RWPE2 (cell line): ENCODE measurements around the gene CXADR.
"Not testable (repeated sequence)": the region's sequence is repeated elsewhere in the genome, so short reads cannot be mapped to it uniquely, and the experiment has no call there.

Experiments used
- ATAC-seq: fragments of 200-7000 bp; cut with Tn5 transposase; 3 replicates; pipeline ENCODE4 v1.9.1; 2021; ENCODE audit warnings: low read depth
- DNase-seq: peaks from one replicate; pipeline ENCODE4 v3.0.0-alpha.2; 2020; ENCODE audit warnings: low spot score
- H3K27ac ChIP-seq: fragments of 450-650 bp; 2 replicates; pipeline ENCODE4 v1.5.1; 2017; ENCODE audit warnings: mild to moderate bottlenecking; ENCODE audit not compliant: poor library complexity, severe bottlenecking
- H3K27me3 ChIP-seq: fragments of 250-450 bp; sonication (Bioruptor Pico); 2 replicates; pipeline ENCODE4 v1.5.1; 2021; ENCODE audit warnings: mild to moderate bottlenecking, moderate library complexity; ENCODE audit not compliant: insufficient read depth, poor library complexity, severe bottlenecking
- H3K36me3 ChIP-seq: fragments of 250-450 bp; sonication (Bioruptor Pico); 2 replicates; pipeline ENCODE4 v1.5.1; 2020; ENCODE audit warnings: low read depth, mild to moderate bottlenecking, moderate library complexity
- H3K4me1 ChIP-seq: fragments of 250-450 bp; sonication (Bioruptor Pico); 2 replicates; pipeline ENCODE4 v1.5.1; 2021; ENCODE audit warnings: mild to moderate bottlenecking, moderate library complexity; ENCODE audit not compliant: insufficient read depth, poor library complexity, severe bottlenecking
- H3K4me3 ChIP-seq: fragments of 250-450 bp; sonication (Bioruptor Pico); 2 replicates; pipeline ENCODE4 v1.5.1; 2021; ENCODE audit warnings: mild to moderate bottlenecking, moderate library complexity; ENCODE audit not compliant: severe bottlenecking
- H3K9me3 ChIP-seq: fragments of 250-450 bp; sonication (Bioruptor Pico); 2 replicates; pipeline ENCODE4 v1.5.1; 2021; ENCODE audit warnings: mild to moderate bottlenecking, moderate library complexity; ENCODE audit not compliant: severe bottlenecking
- CTCF ChIP-seq: fragments of 450-650 bp; IDR thresholded peaks from one replicate; pipeline ENCODE4 v1.5.1; 2017; ENCODE audit warnings: mild to moderate bottlenecking, moderate library complexity; ENCODE audit not compliant: poor library complexity, severe bottlenecking

CXADR gene

GRCh38 chr21:17479606-17480005 lies 33.2 kb upstream of the CXADR start:
- Histone ChIP-seq H3K9me3 (no peaks in the 10 kb centered on the region), H3K27me3 (no peaks in the 10 kb centered on the region), H3K4me1 (no peaks in the 10 kb centered on the region), H3K27ac (no peak overlapping the region), H3K4me3 (no peak overlapping the region), H3K36me3 (no peaks in the 10 kb centered on the region)
- no peak for DNase-seq
- no peak for ATAC-seq
- no peak for TF ChIP-seq CTCF

- ATAC-seq, result no peak
Measured at GRCh38 chr21:17482928-17483327, 29.9 kb upstream of the CXADR start.

GRCh38 chr21:17488620-17489019 lies 24.2 kb upstream of the CXADR start:
- DNase-seq (no peak), ATAC-seq (no peak)
- Histone ChIP-seq H3K4me1 (peaks cover 16% of the 10 kb centered on the region), H3K4me3 (no peak overlapping the region), H3K27ac (no peak overlapping the region), H3K27me3 (peaks cover 21% of the 10 kb centered on the region), H3K9me3 (no peaks in the 10 kb centered on the region), H3K36me3 (no peaks in the 10 kb centered on the region)
- no peak for TF ChIP-seq CTCF

More at GRCh38 chr21:17482928-17483327, 29.9 kb upstream of the CXADR start:
- no peak for DNase-seq
- Histone ChIP-seq H3K36me3 (no peaks in the 10 kb centered on the region), H3K4me1 (no peaks in the 10 kb centered on the region), H3K9me3 (no peaks in the 10 kb centered on the region), H3K27ac (no peak overlapping the region), H3K4me3 (no peak overlapping the region), H3K27me3 (peaks cover 9% of the 10 kb centered on the region)
- TF ChIP-seq CTCF, result no peak

GRCh38 chr21:17489565-17489964 lies 23.3 kb upstream of the CXADR start:
- not testable (repeated sequence) for DNase-seq, H3K4me3 ChIP-seq, H3K9me3 ChIP-seq, H3K36me3 ChIP-seq, H3K27ac ChIP-seq
- Histone ChIP-seq H3K4me1 (peaks cover 16% of the 10 kb centered on the region), H3K27me3 (peaks cover 21% of the 10 kb centered on the region)
- peak; percentile 93 for ATAC-seq

- H3K27ac ChIP-seq, result no peak overlapping the region
- no peaks in the 10 kb centered on the region for H3K9me3 ChIP-seq
- peaks cover 26% of the 10 kb centered on the region for H3K27me3 ChIP-seq
- no peaks in the 10 kb centered on the region for H3K36me3 ChIP-seq
- DNase-seq (no peak), ATAC-seq (peak; percentile 80)
- H3K4me3 ChIP-seq, result no peak overlapping the region
- TF ChIP-seq CTCF, result no peak
- peaks cover 16% of the 10 kb centered on the region for H3K4me1 ChIP-seq
Measured at GRCh38 chr21:17491716-17492414, 21.0 kb upstream of the CXADR start.
